Measurements from ENCODE around the gene MIXL1. TPM values are rescaled to one million over a fixed set of nuclear protein-coding genes. Genes with fewer than 3 reads are reported as not detected.

MIXL1 gene
- total RNA-seq, 2 experiments from 2014 or later, result 0.82 to 2.7 TPM

DNA sequence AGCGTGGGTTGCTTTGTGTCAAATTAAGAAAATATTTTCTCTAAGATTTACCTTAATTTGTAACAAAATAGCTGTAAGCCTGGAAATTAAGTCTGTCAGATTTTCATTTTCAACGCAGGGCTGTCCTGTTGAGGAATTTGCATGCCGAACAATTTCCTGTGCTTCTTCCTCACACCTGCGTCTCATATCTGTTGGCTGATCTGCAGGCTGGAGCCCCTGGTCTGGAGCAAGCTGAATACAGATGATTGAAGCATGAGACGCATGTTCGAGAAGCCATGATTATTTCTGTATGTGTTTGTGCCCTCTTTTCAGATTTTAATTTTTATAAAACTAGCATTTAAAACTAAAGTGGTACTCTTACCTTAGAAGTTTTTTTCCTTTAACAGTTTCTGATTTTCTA is 9.8 kb downstream of the MIXL1 start:
- peaks cover 13% of the 10 kb centered on the region; the same call in 1 of the 2 replicates for H3K79me2 ChIP-seq (ENCODE audit: insufficient read depth, low read depth, low read length)
- H3K9me3 ChIP-seq (ENCODE audit: low read length), result no peaks in the 10 kb centered on the region
- peak; percentile 93 for DNase-seq (ENCODE audit: low spot score)
- H3K4me3 ChIP-seq (ENCODE audit: low read depth, low read length, poor library complexity, severe bottlenecking), result peak overlapping the region; percentile 60
- ChIA-PET POLR2A (interaction anchor here (0.6 to 1.7 kb wide), 14 partner anchors 9 to 789 kb away, joined by 3 to 10 read pairs (median 4); partner anchors contain the start of gene MIXL1), CTCF (ENCODE audit: unreplicated experiment) (interaction anchor here (1.0 kb wide), 2 partner anchors 10 to 70 kb away, joined by 3 to 4 read pairs; partner anchors contain the start of gene MIXL1)
- peak overlapping the region; percentile 73 for H3K4me2 ChIP-seq (ENCODE audit: low read length)
- peak overlapping the region; percentile 15; the same call in 1 of the 2 replicates for H2AFZ ChIP-seq (ENCODE audit: low read length)
- TF ChIP-seq EZH2phosphoT487 (IDR thresholded peaks at IDR 0.05; ENCODE audit: borderline replicate concordance, low read depth, low read length), result no peak
- TF ChIP-seq, protein P1, sequence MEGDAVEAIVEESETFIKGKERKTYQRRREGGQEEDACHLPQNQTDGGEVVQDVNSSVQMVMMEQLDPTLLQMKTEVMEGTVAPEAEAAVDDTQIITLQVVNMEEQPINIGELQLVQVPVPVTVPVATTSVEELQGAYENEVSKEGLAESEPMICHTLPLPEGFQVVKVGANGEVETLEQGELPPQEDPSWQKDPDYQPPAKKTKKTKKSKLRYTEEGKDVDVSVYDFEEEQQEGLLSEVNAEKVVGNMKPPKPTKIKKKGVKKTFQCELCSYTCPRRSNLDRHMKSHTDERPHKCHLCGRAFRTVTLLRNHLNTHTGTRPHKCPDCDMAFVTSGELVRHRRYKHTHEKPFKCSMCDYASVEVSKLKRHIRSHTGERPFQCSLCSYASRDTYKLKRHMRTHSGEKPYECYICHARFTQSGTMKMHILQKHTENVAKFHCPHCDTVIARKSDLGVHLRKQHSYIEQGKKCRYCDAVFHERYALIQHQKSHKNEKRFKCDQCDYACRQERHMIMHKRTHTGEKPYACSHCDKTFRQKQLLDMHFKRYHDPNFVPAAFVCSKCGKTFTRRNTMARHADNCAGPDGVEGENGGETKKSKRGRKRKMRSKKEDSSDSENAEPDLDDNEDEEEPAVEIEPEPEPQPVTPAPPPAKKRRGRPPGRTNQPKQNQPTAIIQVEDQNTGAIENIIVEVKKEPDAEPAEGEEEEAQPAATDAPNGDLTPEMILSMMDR (conservative IDR thresholded peaks at IDR 0.05; ENCODE audit: low read length), result no peak
- H3K27ac ChIP-seq (ENCODE audit: low read depth, low read length, poor library complexity, severe bottlenecking), result peak overlapping the region; percentile 81
- H4K20me1 ChIP-seq (ENCODE audit: insufficient read depth, low read length), result no peaks in the 10 kb centered on the region
- H3K9me2 ChIP-seq (ENCODE audit: insufficient read depth, low read length), result no peaks in the 10 kb centered on the region
- intact Hi-C loops (cut with micrococcal nuclease; ENCODE audit: unreplicated experiment), result loop anchor here (2.0 kb wide), 1 partner anchor 76 kb away; the partner anchor contains the start of gene LIN9
- H3K4me1 ChIP-seq (ENCODE audit: insufficient read depth, low read length, poor library complexity, severe bottlenecking), result peaks cover 51% of the 10 kb centered on the region
- BruUV-seq (replicated peaks), result no TSS peak
- H3K36me3 ChIP-seq (ENCODE audit: insufficient read depth, low read length), result peaks cover 49% of the 10 kb centered on the region

DNA sequence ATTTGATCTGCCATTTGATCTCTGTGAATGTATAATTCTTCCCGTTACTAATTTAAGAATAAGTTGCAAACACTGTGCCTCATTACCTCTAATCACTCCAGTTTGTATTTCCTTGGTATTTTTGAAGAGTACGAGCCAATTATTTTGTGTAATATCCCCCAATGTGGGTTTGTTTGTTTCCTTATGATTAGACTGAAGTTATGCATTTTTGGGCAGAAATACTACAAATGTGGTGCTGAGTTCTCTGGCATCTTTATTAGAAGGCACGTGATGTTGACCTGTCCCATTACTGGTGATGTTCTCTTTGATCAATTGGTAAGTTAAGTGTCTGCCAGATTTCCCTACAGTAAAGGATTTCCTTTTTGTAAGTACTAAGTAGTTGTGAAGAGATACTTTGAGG is 10.3 kb downstream of the MIXL1 start:
- DNase-seq (ENCODE audit: low spot score), result no peak
- TSS peak; percentile 96 for BruUV-seq (replicated peaks)
- peaks cover 54% of the 10 kb centered on the region for H3K36me3 ChIP-seq (ENCODE audit: insufficient read depth, low read length)
- peaks cover 13% of the 10 kb centered on the region; the same call in 1 of the 2 replicates for H3K79me2 ChIP-seq (ENCODE audit: insufficient read depth, low read depth, low read length)
- peak overlapping the region; percentile 81 for H3K27ac ChIP-seq (ENCODE audit: low read depth, low read length, poor library complexity, severe bottlenecking)
- no peaks in the 10 kb centered on the region for H3K9me3 ChIP-seq (ENCODE audit: low read length)
- H3K4me1 ChIP-seq (ENCODE audit: insufficient read depth, low read length, poor library complexity, severe bottlenecking), result peaks cover 56% of the 10 kb centered on the region
- H2AFZ ChIP-seq (ENCODE audit: low read length), result peak overlapping the region; percentile 15; the same call in 1 of the 2 replicates
- CTCF ChIA-PET (ENCODE audit: unreplicated experiment), result interaction anchor here (1.0 kb wide), 1 partner anchor 70 kb away, joined by 3 read pairs; no protein-coding TSS in a partner anchor
- H3K4me2 ChIP-seq (ENCODE audit: low read length), result peak overlapping the region; percentile 73
- no peaks in the 10 kb centered on the region for H3K9me2 ChIP-seq (ENCODE audit: insufficient read depth, low read length)
- TF ChIP-seq, protein P1 (conservative IDR thresholded peaks at IDR 0.05; ENCODE audit: low read length), result no peak
- TF ChIP-seq EZH2phosphoT487 (IDR thresholded peaks at IDR 0.05; ENCODE audit: borderline replicate concordance, low read depth, low read length), result no peak
- no peaks in the 10 kb centered on the region for H4K20me1 ChIP-seq (ENCODE audit: insufficient read depth, low read length)
- H3K4me3 ChIP-seq (ENCODE audit: low read depth, low read length, poor library complexity, severe bottlenecking), result peak overlapping the region; percentile 60
- intact Hi-C loops (cut with micrococcal nuclease; ENCODE audit: unreplicated experiment), result loop anchor here (2.0 kb wide), 1 partner anchor 75 kb away; the partner anchor contains the start of gene LIN9
- POLR2A ChIA-PET, result interaction anchor here (0.9 to 1.7 kb wide), 8 partner anchors 8 to 108 kb away, joined by 3 to 10 read pairs (median 3); no protein-coding TSS in a partner anchor

DNA sequence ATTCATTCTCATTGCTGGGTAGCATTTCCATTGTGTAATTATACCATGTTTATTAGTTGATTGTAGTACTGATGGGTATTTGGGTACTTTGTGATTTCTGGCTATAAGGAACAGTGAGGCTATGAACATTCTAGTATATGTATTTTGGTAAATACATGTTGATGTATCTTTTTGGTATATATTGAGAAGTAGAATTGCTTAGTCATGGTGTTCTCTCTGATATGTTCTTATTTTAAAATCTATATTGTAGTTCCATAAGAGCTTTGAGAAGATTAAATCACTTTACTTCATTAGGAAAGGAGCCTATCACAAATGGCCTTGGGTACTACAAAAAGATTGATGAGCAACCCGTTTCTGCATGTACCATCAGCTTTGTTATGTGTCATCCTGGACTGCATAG is 13.4 kb downstream of the MIXL1 start:
- no peaks in the 10 kb centered on the region for H4K20me1 ChIP-seq (ENCODE audit: insufficient read depth, low read length)
- H3K9me3 ChIP-seq (ENCODE audit: low read length), result no peaks in the 10 kb centered on the region
- ChIA-PET POLR2A (interaction anchor here (0.6 to 1.0 kb wide), 2 partner anchors 57 to 1121 kb away, joined by 3 read pairs; no protein-coding TSS in a partner anchor), CTCF (ENCODE audit: unreplicated experiment) (no interaction called here)
- H3K27ac ChIP-seq (ENCODE audit: low read depth, low read length, poor library complexity, severe bottlenecking), result no peak overlapping the region
- DNase-seq (ENCODE audit: low spot score), result no peak
- H3K4me2 ChIP-seq (ENCODE audit: low read length), result no peak overlapping the region
- no peak overlapping the region for H2AFZ ChIP-seq (ENCODE audit: low read length)
- H3K79me2 ChIP-seq (ENCODE audit: insufficient read depth, low read depth, low read length), result peaks cover 5% of the 10 kb centered on the region; the same call in 1 of the 2 replicates
- no peak for TF ChIP-seq EZH2phosphoT487 (IDR thresholded peaks at IDR 0.05; ENCODE audit: borderline replicate concordance, low read depth, low read length)
- TF ChIP-seq, protein P1 (conservative IDR thresholded peaks at IDR 0.05; ENCODE audit: low read length), result no peak
- BruUV-seq (replicated peaks), result no TSS peak
- H3K4me1 ChIP-seq (ENCODE audit: insufficient read depth, low read length, poor library complexity, severe bottlenecking), result peaks cover 57% of the 10 kb centered on the region
- peaks cover 58% of the 10 kb centered on the region for H3K36me3 ChIP-seq (ENCODE audit: insufficient read depth, low read length)
- H3K9me2 ChIP-seq (ENCODE audit: insufficient read depth, low read length), result no peaks in the 10 kb centered on the region
- intact Hi-C loops (cut with micrococcal nuclease; ENCODE audit: unreplicated experiment), result no loop called here
- no peak overlapping the region for H3K4me3 ChIP-seq (ENCODE audit: low read depth, low read length, poor library complexity, severe bottlenecking)
